ENCODE results near the gene RYR2.

Gene RYR2

DNA sequence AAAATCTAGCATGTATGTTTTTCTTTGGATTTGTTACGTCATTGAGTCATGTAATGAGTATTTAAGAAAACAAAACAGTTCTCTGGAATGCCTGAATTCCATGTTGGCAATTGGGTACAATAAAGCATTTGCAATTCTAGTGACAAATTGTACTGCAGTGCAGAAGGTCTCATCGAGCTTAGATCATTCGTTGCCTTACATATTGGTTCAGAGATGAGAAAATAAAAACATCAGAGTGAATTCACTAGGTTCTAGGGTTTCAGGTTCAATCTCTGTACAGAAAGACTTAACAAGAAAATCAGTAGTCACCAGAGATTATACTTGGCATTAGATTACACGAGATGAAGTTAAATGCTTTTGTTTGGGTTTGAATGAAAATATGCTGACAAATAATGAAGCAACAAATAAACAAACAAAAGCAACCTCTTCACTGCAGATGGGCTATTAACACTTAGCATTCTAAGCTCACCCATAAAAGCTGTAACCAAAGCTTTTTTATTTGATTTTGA is 124.7 kb downstream of the RYR2 start:
- no peak for DNase-seq (ENCODE audit: low spot score)
- no peaks in the 10 kb centered on the region for H3K36me3 ChIP-seq (ENCODE audit: low read depth)
- ATAC-seq (ENCODE audit: low read depth), result no peak
- H3K4me3 ChIP-seq (ENCODE audit: severe bottlenecking), result no peak overlapping the region
- TF ChIP-seq CTCF (IDR thresholded peaks at IDR 0.05; ENCODE audit: poor library complexity, severe bottlenecking), result no peak
- no peaks in the 10 kb centered on the region for H3K27me3 ChIP-seq (ENCODE audit: insufficient read depth, poor library complexity, severe bottlenecking)
- no peaks in the 10 kb centered on the region for H3K4me1 ChIP-seq (ENCODE audit: insufficient read depth, poor library complexity, severe bottlenecking)
- no peaks in the 10 kb centered on the region for H3K9me3 ChIP-seq (ENCODE audit: severe bottlenecking)
- H3K27ac ChIP-seq (ENCODE audit: poor library complexity, severe bottlenecking), result no peak overlapping the region

- Histone ChIP-seq H3K36me3 (ENCODE audit: low read depth) (no peaks in the 10 kb centered on the region), H3K27me3 (ENCODE audit: insufficient read depth, poor library complexity, severe bottlenecking) (no peaks in the 10 kb centered on the region), H3K4me3 (ENCODE audit: severe bottlenecking) (no peak overlapping the region), H3K27ac (ENCODE audit: poor library complexity, severe bottlenecking) (no peak overlapping the region), H3K9me3 (ENCODE audit: severe bottlenecking) (no peaks in the 10 kb centered on the region), H3K4me1 (ENCODE audit: insufficient read depth, poor library complexity, severe bottlenecking) (no peaks in the 10 kb centered on the region)
- TF ChIP-seq CTCF (IDR thresholded peaks at IDR 0.05; ENCODE audit: poor library complexity, severe bottlenecking), result no peak
- DNase-seq (ENCODE audit: low spot score), result no peak
- ATAC-seq (ENCODE audit: low read depth), result no peak
These were observed 128.2 kb downstream of the RYR2 start for GRCh38 chr1:237170149-237170548.

DNA sequence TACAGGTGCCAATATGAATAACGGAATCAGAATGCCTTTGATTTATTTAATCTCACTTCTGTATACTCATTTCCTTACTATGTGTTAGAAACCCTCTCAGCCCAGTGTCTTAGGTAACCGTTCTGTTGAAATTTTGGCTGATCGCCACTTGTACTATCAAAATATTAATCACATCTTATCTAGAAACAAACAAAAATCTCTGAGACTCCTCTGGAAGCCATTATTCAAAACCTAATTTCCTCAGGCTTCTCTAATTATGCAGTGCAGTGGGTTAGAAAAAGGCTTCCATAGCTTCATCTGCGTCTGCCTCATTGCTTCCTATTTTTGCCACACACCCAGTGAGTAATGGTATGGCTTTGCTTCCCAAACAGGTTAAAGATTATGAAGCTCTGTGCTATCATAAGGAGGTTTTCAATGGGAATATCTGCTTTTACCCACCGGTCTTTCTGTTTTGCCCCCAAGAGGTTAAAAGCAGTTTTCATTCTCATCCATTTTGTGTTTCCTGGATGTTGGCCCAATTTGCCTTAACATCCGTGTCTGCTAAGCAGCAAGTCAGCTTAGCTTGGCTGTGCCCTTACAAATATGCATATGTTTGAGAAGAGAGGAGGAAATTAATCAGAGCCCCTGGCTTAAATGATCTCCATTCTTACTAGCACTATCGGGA is 129.6 kb downstream of the RYR2 start:
- Histone ChIP-seq H3K27me3 (ENCODE audit: insufficient read depth, poor library complexity, severe bottlenecking) (no peaks in the 10 kb centered on the region), H3K36me3 (ENCODE audit: low read depth) (no peaks in the 10 kb centered on the region), H3K4me3 (ENCODE audit: severe bottlenecking) (no peak overlapping the region), H3K27ac (ENCODE audit: poor library complexity, severe bottlenecking) (no peak overlapping the region), H3K9me3 (ENCODE audit: severe bottlenecking) (no peaks in the 10 kb centered on the region), H3K4me1 (ENCODE audit: insufficient read depth, poor library complexity, severe bottlenecking) (no peaks in the 10 kb centered on the region)
- no peak for DNase-seq (ENCODE audit: low spot score)
- no peak for ATAC-seq (ENCODE audit: low read depth)
- no peak for TF ChIP-seq CTCF (IDR thresholded peaks at IDR 0.05; ENCODE audit: poor library complexity, severe bottlenecking)

GRCh38 chr1:237172118-237172485 is 130.1 kb downstream of the RYR2 start:
- no peak for DNase-seq (ENCODE audit: low spot score)
- no peak for ATAC-seq (ENCODE audit: low read depth)
- no peaks in the 10 kb centered on the region for H3K27me3 ChIP-seq (ENCODE audit: insufficient read depth, poor library complexity, severe bottlenecking)
- H3K36me3 ChIP-seq (ENCODE audit: low read depth), result no peaks in the 10 kb centered on the region
- no peaks in the 10 kb centered on the region for H3K9me3 ChIP-seq (ENCODE audit: severe bottlenecking)
- H3K27ac ChIP-seq (ENCODE audit: poor library complexity, severe bottlenecking), result no peak overlapping the region
- H3K4me1 ChIP-seq (ENCODE audit: insufficient read depth, poor library complexity, severe bottlenecking), result no peaks in the 10 kb centered on the region
- no peak overlapping the region for H3K4me3 ChIP-seq (ENCODE audit: severe bottlenecking)
- TF ChIP-seq CTCF (IDR thresholded peaks at IDR 0.05; ENCODE audit: poor library complexity, severe bottlenecking), result no peak

DNA sequence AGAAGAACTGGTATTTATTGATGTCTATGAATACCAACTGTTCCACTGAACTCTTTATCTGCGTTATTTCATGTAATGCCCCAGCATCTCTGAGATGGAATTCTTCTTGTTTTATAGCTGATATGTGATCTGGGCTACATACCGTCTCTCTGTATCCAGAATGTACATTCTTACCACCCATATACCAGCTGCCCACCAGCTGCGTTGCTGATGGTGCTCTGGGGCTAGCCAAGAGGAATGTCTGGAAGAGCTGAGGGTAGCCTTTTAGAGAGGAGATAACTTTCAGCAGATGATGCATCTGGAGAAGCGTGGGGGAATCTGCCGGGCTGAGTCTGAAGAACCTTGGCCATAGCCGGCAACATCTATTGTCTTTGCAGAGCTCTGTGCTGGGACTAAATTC is 137.5 kb downstream of the RYR2 start:
- ATAC-seq (ENCODE audit: low read depth) (no peak), DNase-seq (ENCODE audit: low spot score) (no peak)
- no peak overlapping the region for H3K4me3 ChIP-seq (ENCODE audit: severe bottlenecking)
- no peaks in the 10 kb centered on the region for H3K27me3 ChIP-seq (ENCODE audit: insufficient read depth, poor library complexity, severe bottlenecking)
- H3K4me1 ChIP-seq (ENCODE audit: insufficient read depth, poor library complexity, severe bottlenecking), result no peaks in the 10 kb centered on the region
- H3K36me3 ChIP-seq (ENCODE audit: low read depth), result no peaks in the 10 kb centered on the region
- H3K27ac ChIP-seq (ENCODE audit: poor library complexity, severe bottlenecking), result no peak overlapping the region
- no peak for TF ChIP-seq CTCF (IDR thresholded peaks at IDR 0.05; ENCODE audit: poor library complexity, severe bottlenecking)
- H3K9me3 ChIP-seq (ENCODE audit: severe bottlenecking), result no peaks in the 10 kb centered on the region
